Stimulated activated CD4-positive, alpha-beta T cell treated with anti-CD3 and anti-CD28 coated beads, Interleukin-1b, Interleukin-23, amount 100 ng/mL, for 24 hours (primary cell): ENCODE data around the gene POLR2J3.
"Not testable (repeated sequence)": the region's sequence is repeated elsewhere in the genome, so short reads cannot be mapped to it uniquely, and the experiment has no call there.

ENCODE experiments used
- DNase-seq, 4 experiments: peaks; one replicate each; pipeline ENCODE4 v3.0.0-alpha.2; 2020; ENCODE audit warnings: low read depth in 4 of 4, low spot score in 1 of 4

Gene POLR2J3

GRCh38 chr7:102527182-102527581 is 45.2 kb downstream of the POLR2J3 start:
- DNase-seq = not testable (repeated sequence)

- DNase-seq = not testable (repeated sequence)
Observed at GRCh38 chr7:102524803-102525202, 47.6 kb downstream of the POLR2J3 start.

- DNase-seq = not testable (repeated sequence)
Observed at GRCh38 chr7:102520797-102521196, 51.6 kb downstream of the POLR2J3 start.

- DNase-seq = not testable (repeated sequence)
Observed at GRCh38 chr7:102517550-102518147, 54.7 kb downstream of the POLR2J3 start, which contains the start of gene RASA4B. Gene RASA4B, minus strand, starts transcription at chr7:102517777. Its CDS starts 67 bp downstream, at chr7:102517710.
